NB4 (cell line): ENCODE measurements around the gene UNC5A.

Experiments used
- DNase-seq: peaks from one replicate; pipeline ENCODE4 v3.0.0; 2010; ENCODE audit warnings: low read depth
- H3K4me3 ChIP-seq: one replicate; pipeline ENCODE4 v1.5.1; 2011; ENCODE audit warnings: mild to moderate bottlenecking, low read depth, low read length, moderate library complexity
- MAX ChIP-seq: IDR thresholded peaks from 2 replicates; pipeline ENCODE4 v1.6.1; 2011; ENCODE audit warnings: low read depth, low read length
- MYC ChIP-seq: IDR thresholded peaks from 2 replicates; pipeline ENCODE4 v1.6.1; 2011; ENCODE audit warnings: low read depth, low read length
- POLR2A ChIP-seq: IDR thresholded peaks from 2 replicates; pipeline ENCODE4 v1.6.1; 2011; ENCODE audit warnings: mild to moderate bottlenecking; ENCODE audit not compliant: insufficient read length; ENCODE audit errors: extremely low read depth
- TF ChIP-seq, protein P1 (sequence below): IDR thresholded peaks from one replicate; pipeline ENCODE4 v1.5.1; 2012; ENCODE audit warnings: low read depth, low read length

Gene UNC5A

GRCh38 chr5:176857894-176858273 is 47.5 kb downstream of the UNC5A start:
- TF ChIP-seq POLR2A (no peak), MYC (no peak), MAX (no peak)
- TF ChIP-seq, protein P1, sequence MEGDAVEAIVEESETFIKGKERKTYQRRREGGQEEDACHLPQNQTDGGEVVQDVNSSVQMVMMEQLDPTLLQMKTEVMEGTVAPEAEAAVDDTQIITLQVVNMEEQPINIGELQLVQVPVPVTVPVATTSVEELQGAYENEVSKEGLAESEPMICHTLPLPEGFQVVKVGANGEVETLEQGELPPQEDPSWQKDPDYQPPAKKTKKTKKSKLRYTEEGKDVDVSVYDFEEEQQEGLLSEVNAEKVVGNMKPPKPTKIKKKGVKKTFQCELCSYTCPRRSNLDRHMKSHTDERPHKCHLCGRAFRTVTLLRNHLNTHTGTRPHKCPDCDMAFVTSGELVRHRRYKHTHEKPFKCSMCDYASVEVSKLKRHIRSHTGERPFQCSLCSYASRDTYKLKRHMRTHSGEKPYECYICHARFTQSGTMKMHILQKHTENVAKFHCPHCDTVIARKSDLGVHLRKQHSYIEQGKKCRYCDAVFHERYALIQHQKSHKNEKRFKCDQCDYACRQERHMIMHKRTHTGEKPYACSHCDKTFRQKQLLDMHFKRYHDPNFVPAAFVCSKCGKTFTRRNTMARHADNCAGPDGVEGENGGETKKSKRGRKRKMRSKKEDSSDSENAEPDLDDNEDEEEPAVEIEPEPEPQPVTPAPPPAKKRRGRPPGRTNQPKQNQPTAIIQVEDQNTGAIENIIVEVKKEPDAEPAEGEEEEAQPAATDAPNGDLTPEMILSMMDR: no peak
- no peak for DNase-seq

GRCh38 chr5:176859916-176860315 is 49.6 kb downstream of the UNC5A start:
- TF ChIP-seq MAX (no peak), MYC (no peak), POLR2A (no peak)
- TF ChIP-seq, protein P1: no peak
- DNase-seq: no peak
- H3K4me3 ChIP-seq: no peak overlapping the region

More at GRCh38 chr5:176857894-176858273, 47.5 kb downstream of the UNC5A start:
- H3K4me3 ChIP-seq: no peak overlapping the region

GRCh38 chr5:176860381-176860780 is 50.0 kb downstream of the UNC5A start:
- no peak for DNase-seq
- no peak overlapping the region for H3K4me3 ChIP-seq
- TF ChIP-seq POLR2A (no peak), MYC (no peak), MAX (no peak)
- TF ChIP-seq, protein P1: no peak

- TF ChIP-seq, protein P1: no peak
- TF ChIP-seq POLR2A (no peak), MYC (no peak), MAX (no peak)
- no peak overlapping the region for H3K4me3 ChIP-seq
- no peak for DNase-seq
These were observed 50.9 kb downstream of the UNC5A start for GRCh38 chr5:176861276-176861675.

- no peak overlapping the region for H3K4me3 ChIP-seq
- no peak for DNase-seq
- TF ChIP-seq POLR2A: no peak
- TF ChIP-seq, protein P1: no peak
- no peak for TF ChIP-seq MAX
- no peak for TF ChIP-seq MYC
These were observed 52.1 kb downstream of the UNC5A start for GRCh38 chr5:176862330-176862995.
